GM19468 (cell line): ENCODE measurements around the gene SRSF6.
"Not testable (repeated sequence)": the region's sequence is repeated elsewhere in the genome, so short reads cannot be mapped to it uniquely, and the experiment has no call there.

Experiments used
- ATAC-seq: cut with Tn5 transposase; IDR thresholded peaks from one replicate; pipeline ENCODE4 v1.9.1; 2021; ENCODE audit warnings: mild to moderate bottlenecking, moderate library complexity, moderate number of reproducible peaks; ENCODE audit not compliant: unreplicated experiment; ENCODE audit errors: extremely low read depth

SRSF6 gene

DNA sequence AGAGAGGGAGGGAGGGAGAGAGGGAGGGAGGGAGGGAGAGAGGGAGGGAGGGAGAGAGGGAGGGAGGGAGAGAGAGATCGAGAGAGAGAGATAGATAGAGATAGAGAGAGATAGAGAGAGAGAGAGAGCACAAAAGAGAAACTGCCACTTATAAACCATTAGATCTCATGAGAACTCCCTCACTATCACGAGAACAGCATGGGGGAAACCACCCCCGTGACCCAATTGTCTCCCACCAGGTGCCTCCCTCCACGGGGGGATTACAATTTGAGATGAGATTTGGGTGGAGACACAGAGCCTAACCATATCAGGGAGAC, 9.3 kb upstream of the SRSF6 start:
- not testable (repeated sequence) for ATAC-seq

DNA sequence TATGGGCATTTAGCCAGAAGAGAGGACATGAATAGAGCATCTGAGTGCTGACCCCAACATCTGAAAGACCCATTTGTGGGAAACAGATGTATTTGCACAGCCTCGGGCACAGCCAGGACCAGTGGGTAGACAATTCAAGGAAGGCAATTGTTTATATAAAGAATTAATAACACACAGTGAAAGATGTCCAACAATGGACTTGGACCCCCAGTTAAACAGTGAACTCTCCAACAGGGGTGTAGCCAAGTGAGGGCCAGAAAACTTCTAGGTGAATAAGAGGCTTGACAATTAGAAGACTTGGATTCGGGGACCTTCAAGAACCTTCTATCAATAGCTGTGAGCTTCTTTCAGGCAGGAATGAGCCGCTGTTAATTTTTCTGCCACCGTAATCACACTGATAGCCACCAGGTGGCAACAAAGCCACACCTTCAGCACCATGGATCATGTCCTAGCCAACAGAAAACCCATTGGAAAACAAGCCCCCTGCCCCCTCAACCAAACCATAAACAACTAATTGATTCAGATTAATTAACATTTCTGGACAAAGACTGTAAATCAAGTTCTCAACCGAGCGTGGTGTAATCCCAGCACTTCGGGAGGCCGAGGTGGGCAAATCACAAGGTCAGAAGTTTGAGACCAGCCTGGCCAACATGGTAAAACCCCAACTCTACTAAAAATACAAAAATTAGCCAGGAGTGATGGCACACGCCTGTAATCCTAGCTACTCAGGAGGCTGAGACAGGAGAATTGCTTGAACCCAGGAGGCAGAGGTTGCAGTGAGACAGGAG, 8.8 kb upstream of the SRSF6 start:
- no peak for ATAC-seq

DNA sequence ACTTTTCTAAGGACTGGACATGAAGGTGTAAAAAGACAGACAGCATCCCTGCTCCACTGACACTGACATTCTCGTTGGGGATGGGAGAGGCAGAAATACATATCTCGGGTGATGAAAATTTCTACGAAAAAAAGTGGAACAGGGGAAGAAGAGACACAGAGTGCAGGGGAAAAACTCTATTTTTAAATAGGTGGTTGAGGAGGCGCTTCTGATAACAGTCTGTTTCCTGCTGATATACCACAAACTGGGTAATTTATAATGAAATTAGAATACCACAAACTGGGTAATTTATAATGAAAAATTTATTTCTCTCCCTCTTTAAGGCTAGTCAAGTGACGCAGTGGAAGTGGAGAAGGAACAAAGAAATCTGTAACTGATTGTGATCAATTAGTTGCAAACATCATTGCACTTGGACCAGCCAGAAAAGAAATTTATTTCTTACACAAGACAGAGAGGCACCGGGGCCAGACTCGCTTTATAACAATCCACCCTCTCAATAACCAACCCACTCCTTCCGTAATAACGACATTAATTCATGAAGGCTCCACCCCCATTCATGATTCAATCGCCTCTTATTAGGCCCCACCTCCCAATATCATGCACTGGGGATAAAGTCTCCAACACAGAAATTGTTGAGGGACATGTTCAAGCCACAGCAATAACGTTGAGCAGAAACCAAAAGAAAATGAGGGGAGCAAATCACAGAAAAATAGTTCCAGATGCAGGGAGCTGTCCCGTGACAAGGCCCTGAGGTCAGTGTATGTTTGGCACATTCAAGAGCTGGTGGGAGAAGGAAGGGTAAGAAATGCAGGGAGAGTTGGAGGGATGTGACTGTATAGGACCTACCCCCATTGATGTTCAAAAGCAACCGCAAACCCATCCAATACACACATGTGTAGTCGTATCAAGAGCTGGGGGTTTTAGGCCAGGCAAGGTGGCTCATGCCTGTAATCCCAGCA, 6.6 kb upstream of the SRSF6 start:
- ATAC-seq = no peak

DNA sequence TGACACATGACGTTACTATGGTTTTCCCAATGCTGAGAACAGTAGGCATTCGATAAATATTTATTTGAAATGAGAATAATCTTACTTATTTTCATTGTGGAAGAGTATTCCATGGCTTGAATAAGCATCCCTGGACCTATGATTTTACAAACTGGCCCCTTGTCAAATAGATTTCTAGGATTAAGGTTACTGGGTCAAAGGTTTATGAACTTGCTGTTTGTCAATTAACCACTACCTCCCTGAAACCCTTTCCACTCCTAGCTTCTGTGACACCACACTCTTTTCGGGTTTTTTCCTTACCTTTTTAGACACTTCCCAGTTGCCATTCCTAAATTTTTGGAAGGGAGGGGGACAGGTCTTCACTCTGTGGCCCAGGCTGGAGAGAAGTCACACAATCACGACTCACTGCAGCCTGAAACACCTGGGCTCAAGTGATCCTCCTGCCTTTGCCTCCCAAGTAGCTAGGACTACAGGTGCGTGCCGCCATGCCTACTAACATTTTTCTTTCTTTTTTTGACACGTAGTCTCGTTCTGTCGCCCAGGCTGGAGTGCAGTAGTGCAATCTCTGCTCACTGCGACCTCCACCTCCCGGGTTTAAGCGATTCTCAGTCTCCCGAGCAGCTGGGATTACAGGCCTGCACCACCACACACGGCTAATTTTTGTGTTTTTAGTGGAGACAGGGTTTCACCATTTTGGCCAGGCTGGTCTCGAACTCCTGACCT, 5.1 kb upstream of the SRSF6 start:
- no peak for ATAC-seq

DNA sequence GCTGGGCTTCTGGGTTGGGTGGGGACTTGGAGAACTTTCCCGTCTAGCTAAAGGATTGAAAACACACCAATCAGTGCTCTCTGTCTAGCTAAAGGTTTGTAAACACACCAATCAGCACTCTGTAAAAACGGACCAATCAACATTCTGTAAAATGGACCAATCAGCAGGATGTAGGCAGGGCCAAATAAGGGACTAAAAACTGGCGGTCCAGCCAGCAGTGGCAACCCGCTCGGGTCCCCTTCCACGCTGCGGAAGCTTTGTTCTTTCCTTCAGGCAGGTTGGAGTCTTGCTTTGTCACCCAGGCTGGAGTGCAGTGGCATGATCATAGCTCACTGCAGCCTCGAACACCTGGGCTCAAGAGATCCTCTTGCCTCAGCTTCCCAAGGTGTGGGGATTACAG, 1.4 kb upstream of the SRSF6 start:
- not testable (repeated sequence) for ATAC-seq

DNA sequence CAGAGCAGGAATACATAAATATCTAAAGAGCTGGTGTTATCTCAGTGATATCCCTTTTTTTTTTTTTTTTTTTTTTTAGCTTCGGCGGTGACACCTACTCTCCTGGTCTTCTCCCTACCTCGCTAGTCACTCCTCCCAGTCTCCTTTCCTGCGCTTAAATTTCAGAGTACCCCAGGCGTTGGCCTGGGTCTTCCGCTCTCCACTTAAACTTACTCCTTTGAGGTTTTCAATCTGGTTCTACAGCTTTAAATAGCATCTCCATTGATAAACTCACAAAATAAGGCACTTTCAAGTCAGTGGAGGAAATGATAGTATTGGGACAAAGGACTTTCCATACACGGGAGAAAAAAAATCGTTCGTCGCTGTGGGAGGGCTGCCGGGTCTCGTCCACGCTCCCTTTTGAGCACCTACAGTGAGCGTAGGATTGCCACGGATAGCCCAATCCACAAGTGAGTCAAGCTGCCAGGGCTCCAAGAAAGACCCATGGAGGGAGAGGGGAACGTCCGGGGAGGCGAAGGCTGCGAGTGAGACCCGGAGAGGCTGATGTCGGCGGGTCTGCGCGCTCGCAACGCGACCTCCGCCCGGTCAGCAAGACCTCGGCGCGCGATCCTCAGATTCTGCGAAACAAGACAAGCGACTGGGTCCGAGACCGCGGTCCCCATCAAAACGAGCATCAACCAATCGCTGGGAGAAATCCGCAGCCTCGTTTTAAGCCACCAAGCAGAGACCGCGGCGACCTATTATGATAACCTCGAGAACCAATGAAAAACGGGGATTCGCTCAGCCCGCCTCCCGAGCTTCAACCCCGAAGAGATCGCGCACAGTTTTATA, 672 bp upstream of the SRSF6 start:
- ATAC-seq = peak; percentile 64

DNA sequence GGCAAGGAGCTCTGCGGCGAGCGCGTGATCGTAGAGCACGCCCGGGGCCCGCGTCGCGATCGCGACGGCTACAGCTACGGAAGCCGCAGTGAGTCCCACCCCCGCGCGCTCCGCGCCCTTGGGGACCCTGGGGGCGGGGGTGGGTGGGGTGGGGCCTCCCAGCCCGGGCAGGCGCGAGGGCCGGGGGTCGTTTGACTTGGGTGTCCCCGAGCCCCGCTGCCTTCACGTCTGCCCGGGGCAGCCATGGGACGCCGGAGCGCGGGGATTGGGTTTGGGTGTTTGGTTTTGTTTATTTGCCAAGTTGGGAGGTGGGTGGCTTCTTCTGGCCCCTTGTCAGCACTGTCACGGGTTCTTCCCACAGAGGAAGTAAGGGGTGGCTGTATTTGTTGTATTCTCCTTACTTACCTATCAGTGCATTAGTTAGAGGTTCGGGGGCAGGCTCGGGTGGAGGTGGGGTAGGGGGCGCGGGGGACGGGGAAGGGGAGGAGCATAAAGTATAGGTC, 777 bp downstream of the SRSF6 start:
- ATAC-seq = no peak

DNA sequence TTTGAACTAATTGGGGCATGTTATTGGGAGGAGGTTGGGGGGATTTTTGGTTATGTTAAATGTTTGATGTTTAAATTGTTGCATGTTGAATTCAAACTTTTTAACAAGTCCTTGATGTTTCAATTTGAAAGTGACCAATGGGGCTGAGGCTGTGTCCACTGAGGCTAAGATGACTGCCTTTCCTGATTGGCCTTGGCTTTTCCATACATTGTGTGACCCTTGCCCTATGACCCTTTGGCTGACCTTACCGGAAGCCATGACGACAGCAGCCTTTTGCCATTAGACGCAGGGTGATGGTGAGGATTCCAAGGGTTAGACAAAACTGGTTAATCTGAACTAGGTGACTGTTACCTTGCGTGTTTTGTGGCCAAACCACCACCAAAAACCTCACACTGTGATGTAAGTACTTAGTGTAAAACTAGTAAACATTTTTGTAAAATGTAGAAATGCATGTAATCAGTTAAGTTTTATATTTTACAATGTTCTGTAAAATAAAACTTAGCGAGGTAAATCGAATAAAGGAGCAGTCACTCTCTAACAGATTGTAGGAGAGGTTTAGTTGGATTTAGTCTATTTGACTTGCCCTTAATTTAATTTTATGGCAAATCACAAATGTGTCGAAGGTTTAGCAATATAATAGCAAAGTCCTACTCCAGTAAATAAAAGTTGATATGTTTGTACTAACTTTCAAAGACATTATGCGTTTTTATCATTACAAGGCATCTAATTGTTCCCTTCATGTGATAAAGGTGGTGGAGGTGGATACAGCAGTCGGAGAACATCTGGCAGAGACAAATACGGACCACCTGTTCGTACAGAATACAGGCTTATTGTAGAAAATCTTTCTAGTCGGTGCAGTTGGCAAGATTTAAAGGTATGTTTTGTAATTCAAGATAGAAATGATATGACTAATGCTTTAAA, 1.6 kb downstream of the SRSF6 start:
- ATAC-seq = no peak

DNA sequence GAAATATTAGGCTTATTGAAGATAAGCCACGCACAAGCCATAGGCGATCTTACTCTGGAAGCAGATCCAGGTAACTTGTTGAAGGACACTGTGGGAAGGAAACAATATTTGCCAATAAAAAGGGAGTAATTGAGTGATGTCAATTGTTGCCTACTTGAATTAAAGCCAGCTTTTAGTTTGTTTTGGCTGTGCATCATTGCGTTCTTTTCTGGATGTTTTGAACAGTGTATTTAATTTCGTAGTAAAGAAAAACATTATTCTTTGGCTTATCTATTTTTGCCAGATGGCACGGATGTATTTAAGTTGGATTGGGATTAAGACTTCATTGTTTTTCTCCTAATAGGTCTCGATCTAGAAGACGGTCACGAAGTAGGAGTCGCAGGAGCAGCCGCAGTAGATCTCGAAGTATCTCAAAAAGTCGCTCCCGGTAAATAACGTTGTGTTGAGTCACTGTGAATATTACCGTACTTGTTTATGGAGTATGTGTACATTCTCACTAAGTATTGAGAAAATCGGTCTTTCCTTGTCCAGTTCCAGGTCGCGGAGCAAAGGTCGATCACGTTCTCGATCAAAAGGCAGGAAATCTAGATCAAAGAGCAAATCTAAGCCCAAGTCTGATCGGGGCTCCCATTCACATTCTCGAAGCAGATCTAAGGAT, 2.6 kb downstream of the SRSF6 start:
- no peak for ATAC-seq

DNA sequence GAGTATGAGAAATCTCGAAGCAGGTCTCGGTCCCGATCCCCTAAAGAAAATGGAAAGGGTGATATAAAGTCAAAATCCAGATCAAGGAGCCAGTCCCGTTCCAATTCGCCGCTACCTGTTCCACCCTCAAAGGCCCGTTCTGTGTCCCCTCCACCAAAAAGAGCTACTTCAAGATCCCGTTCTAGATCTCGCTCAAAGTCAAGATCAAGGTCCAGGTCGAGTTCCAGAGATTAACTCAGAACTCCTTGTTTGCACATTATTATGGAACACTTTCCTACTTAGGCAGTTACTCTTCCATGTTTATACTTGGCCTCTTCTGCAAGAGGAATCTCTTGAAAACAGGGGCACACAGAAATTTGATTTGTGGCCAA, 3.1 kb downstream of the SRSF6 start:
- ATAC-seq = no peak

DNA sequence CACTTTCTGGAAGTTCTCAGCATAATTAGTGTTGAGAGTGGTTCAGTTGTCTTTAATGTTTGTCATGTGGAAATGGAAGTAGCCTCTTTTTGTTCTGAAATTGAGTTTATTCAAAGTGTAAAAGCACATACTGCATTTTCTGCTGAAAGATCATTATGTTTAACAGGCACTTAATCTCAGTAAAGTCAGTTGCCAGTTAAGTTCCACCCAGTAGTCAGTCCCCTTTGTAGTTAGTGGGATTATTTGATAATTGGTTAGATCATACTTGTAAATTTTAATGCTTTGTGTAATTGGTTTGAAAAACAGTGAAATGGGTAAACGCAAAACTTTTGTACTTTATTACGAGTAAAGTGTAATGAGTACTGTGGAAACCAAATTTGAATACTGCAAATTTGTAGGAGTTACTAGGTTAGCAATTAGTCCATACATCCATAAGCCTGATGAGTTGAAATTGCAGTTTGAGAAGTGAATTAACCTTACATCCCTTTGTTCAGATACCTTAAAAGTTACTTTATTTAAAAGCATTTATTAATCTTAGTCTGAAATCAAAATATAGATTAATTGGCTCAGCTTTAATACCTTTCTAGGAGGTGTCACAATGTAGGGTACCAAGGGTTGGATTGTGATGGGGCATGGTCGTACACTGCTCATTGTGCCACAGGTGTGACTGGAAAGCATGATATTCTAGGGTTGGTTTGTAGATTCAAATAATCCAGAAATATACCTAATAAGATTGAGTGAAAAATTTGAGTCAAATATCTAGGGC, 4.4 kb downstream of the SRSF6 start:
- no peak for ATAC-seq

DNA sequence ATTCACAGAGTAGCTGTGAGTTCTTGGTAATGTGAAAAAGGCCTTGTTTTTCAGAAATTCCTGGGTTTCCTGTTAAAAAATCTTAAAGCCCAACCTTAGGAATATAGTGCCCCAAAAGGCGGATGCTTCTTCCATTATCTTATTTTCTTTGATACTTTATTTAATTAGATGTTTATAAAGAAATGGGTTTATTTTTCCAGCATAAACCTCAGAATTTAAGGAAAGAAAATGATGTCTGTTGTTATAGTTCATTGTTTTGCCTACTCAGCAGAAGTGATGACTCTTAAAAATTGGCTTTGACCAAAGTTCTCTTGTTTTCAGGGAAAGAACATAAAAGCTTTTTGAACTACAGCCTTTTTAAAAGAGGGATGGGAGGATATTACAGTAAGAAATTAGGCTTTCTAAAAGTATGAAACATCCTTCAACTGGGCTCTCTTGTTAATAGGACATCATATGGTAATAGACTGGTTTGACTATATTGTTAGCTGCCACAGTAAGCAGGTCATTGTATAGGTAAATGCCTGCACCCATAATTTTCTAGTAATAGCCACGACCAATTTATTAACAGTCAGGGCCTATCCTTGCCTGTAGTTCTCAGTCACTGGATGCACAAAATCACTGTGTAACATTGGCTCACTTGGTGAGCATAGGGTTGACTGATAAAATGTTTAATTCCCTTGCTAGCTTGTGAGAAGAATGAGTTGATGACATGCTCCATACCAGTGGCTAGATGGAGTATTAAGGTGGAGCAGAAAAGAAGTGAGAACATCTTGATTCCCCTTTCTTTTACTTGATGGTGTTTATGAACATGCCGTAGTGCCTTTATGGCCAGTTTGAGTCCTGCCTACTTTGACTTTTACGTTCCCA, 5.2 kb downstream of the SRSF6 start:
- ATAC-seq = no peak

DNA sequence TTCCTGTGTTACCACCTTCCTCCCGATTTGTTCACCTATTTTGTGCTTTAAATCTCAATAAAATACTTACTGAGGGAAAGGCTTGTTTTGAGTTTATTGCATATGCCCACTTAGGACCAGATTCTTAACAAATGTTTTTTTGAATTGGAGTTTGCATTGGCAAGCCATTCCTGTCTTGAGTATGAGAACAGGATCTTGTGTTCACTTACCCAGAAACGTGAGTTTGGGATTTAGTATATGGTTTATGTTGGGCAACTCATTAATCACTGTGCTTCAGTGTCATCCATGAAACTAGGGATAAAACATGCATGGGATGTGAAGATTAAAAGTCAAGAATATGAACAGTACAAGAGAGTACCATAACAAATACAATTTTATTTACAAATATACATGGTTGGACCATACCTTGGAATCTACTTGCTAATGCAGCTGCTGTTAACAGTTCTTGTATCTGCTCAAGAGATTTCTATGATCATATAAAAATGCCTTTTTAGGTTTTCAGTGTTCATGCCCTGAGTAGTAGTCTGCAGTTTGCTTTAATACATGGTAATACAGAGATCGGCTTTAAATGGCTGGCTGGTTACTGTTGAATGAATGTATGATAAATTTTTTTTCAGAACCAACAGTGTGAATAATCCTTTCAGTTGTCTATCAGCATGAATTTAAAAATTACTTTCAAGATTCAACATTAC, 6.0 kb downstream of the SRSF6 start:
- ATAC-seq = no peak

DNA sequence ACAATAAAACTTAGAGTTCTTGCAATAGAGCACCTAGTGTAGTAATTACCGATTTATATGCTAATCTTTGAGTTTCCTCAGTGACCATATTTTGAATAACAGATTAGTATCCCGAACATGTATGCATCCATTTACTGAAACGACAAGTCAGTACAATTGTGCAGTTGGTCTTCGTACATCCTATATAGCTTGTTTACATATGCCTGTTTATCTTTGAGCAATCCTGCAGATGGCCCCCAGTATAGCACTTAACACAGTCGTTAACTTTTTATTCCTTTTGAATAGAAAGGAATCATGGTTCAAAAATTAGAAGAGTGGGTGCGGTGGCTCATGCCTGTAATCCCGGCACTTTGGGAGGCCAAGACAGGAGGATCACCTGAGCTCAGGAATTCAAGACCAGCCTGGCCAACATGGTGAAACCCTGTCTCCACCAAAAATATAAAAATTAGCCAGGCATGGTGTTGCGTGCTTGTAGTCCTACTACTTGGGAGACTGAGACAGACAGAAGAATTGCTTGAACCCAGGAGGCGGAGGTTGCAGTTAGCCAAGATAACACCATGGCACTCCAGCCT, 6.6 kb downstream of the SRSF6 start:
- no peak for ATAC-seq

DNA sequence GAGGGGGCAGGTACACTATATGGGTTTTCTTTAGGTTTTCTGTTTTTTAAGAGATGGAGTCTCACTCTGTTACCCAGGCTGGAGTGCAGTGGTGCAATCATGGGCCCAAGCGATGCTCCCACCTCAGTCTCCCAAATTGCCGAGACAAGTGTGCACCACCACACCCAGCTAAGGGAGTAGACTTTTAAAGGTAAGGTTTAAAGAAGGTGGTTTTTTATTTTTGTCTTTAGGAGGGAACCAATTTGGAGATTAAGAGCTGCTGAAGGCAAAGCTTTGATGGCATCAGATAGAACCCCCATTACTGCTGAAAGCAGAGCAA, 7.9 kb downstream of the SRSF6 start:
- ATAC-seq = no peak

DNA sequence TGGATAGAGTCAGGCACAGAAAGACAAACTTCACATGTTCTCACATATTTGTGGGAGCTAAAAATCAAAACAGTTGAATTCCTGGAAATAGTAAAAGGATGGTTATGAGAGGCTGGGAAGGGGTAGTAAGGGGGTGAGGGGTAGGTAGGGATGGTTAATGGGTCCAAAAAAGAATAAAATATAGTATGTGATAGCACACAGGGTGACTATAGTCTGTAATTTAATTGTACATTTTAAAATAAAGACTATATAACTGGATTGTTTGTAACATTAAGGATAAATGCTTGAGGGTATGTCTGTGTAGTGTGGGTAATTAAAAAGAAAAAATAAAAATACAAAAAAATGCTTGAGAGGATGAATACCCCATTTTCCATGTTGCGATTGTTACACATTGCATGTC, 9.9 kb downstream of the SRSF6 start:
- no peak for ATAC-seq
